Adipocyte (in vitro differentiated cells): ENCODE data around the gene PSG6.
"Not testable (repeated sequence)": the region's sequence is repeated elsewhere in the genome, so short reads cannot be mapped to it uniquely, and the experiment has no call there.

Experiments used
- DNase-seq: peaks from one replicate; pipeline ENCODE4 v3.0.0-alpha.2; 2015; ENCODE audit warnings: low read depth
- H3K27me3 ChIP-seq: replicated peaks from 2 replicates; pipeline ENCODE4 v1.7.0; 2013; ENCODE audit warnings: mild to moderate bottlenecking, low read length, moderate library complexity; ENCODE audit not compliant: control insufficient read depth, insufficient read depth
- H3K36me3 ChIP-seq: 2 replicates; pipeline ENCODE4 v1.7.0; 2013; ENCODE audit warnings: low read length, mild to moderate bottlenecking, moderate library complexity; ENCODE audit not compliant: control insufficient read depth, insufficient read depth, severe bottlenecking
- H3K4me1 ChIP-seq: 2 replicates; pipeline ENCODE4 v1.7.0; 2013; ENCODE audit warnings: mild to moderate bottlenecking, low read length, moderate library complexity; ENCODE audit not compliant: control insufficient read depth, insufficient read depth
- H3K4me3 ChIP-seq: 2 replicates; pipeline ENCODE4 v1.7.0; 2013; ENCODE audit warnings: mild to moderate bottlenecking, low read length, moderate library complexity
- H3K9ac ChIP-seq: 2 replicates; pipeline ENCODE4 v1.7.0; 2013; ENCODE audit warnings: mild to moderate bottlenecking, low read length, moderate library complexity
- H3K9me3 ChIP-seq: 2 replicates; pipeline ENCODE4 v1.7.0; 2013; ENCODE audit warnings: mild to moderate bottlenecking, low read length, moderate library complexity; ENCODE audit not compliant: control insufficient read depth

The PSG6 gene

GRCh38 chr19:42928896-42929295, 11.2 kb upstream of the PSG6 start:
- DNase-seq = no peak
- Histone ChIP-seq H3K4me1 (peaks cover 8% of the 10 kb centered on the region), H3K4me3 (no peak overlapping the region), H3K27me3 (no peaks in the 10 kb centered on the region), H3K9me3 (no peaks in the 10 kb centered on the region), H3K36me3 (no peaks in the 10 kb centered on the region), H3K9ac (no peak overlapping the region)

GRCh38 chr19:42926781-42927180, 9.1 kb upstream of the PSG6 start:
- no peaks in the 10 kb centered on the region for H3K4me1 ChIP-seq
- H3K9ac ChIP-seq = no peak overlapping the region
- DNase-seq = no peak
- H3K36me3 ChIP-seq = no peaks in the 10 kb centered on the region
- no peaks in the 10 kb centered on the region for H3K9me3 ChIP-seq
- no peak overlapping the region for H3K4me3 ChIP-seq
- no peaks in the 10 kb centered on the region for H3K27me3 ChIP-seq

- not testable (repeated sequence) for H3K4me1 ChIP-seq, H3K4me3 ChIP-seq, H3K9ac ChIP-seq, H3K27me3 ChIP-seq, H3K36me3 ChIP-seq, H3K9me3 ChIP-seq
- peak; percentile 79 for DNase-seq
Observed at GRCh38 chr19:42923106-42923505, 5.4 kb upstream of the PSG6 start.

GRCh38 chr19:42920971-42921370, 3.3 kb upstream of the PSG6 start:
- not testable (repeated sequence) for H3K27me3 ChIP-seq, H3K4me1 ChIP-seq, H3K9ac ChIP-seq, H3K36me3 ChIP-seq, H3K9me3 ChIP-seq, H3K4me3 ChIP-seq, DNase-seq

GRCh38 chr19:42919757-42920079, 2.0 kb upstream of the PSG6 start:
- no peaks in the 10 kb centered on the region for H3K27me3 ChIP-seq
- no peaks in the 10 kb centered on the region for H3K36me3 ChIP-seq
- no peaks in the 10 kb centered on the region for H3K4me1 ChIP-seq
- DNase-seq = no peak
- no peak overlapping the region for H3K4me3 ChIP-seq
- H3K9ac ChIP-seq = no peak overlapping the region
- no peaks in the 10 kb centered on the region for H3K9me3 ChIP-seq

GRCh38 chr19:42919070-42919756, 1.5 kb upstream of the PSG6 start:
- H3K9ac ChIP-seq, H3K4me3 ChIP-seq: not testable (repeated sequence)
- DNase-seq = peak; percentile 12

GRCh38 chr19:42918377-42919069, 829 bp upstream of the PSG6 start:
- not testable (repeated sequence) for H3K9me3 ChIP-seq, H3K27me3 ChIP-seq, H3K9ac ChIP-seq, H3K4me3 ChIP-seq, H3K36me3 ChIP-seq, DNase-seq, H3K4me1 ChIP-seq

More at GRCh38 chr19:42919070-42919756, 1.5 kb upstream of the PSG6 start:
- H3K27me3 ChIP-seq, H3K36me3 ChIP-seq, H3K4me1 ChIP-seq, H3K9me3 ChIP-seq: not testable (repeated sequence)

GRCh38 chr19:42916931-42917330, 763 bp downstream of the PSG6 start:
- not testable (repeated sequence) for H3K4me1 ChIP-seq, H3K36me3 ChIP-seq, H3K9ac ChIP-seq, H3K27me3 ChIP-seq, DNase-seq, H3K4me3 ChIP-seq, H3K9me3 ChIP-seq

- H3K27me3 ChIP-seq, H3K36me3 ChIP-seq, H3K4me1 ChIP-seq, H3K4me3 ChIP-seq, DNase-seq, H3K9ac ChIP-seq, H3K9me3 ChIP-seq: not testable (repeated sequence)
Observed at GRCh38 chr19:42913516-42913915, 4.2 kb downstream of the PSG6 start.

GRCh38 chr19:42912941-42913340, 4.8 kb downstream of the PSG6 start:
- H3K9me3 ChIP-seq, H3K4me3 ChIP-seq, H3K36me3 ChIP-seq, H3K4me1 ChIP-seq, H3K9ac ChIP-seq, DNase-seq, H3K27me3 ChIP-seq: not testable (repeated sequence)

- DNase-seq, H3K4me3 ChIP-seq, H3K9me3 ChIP-seq, H3K36me3 ChIP-seq, H3K9ac ChIP-seq, H3K27me3 ChIP-seq, H3K4me1 ChIP-seq: not testable (repeated sequence)
Observed at GRCh38 chr19:42911731-42912130, 6.0 kb downstream of the PSG6 start.

- not testable (repeated sequence) for DNase-seq, H3K36me3 ChIP-seq, H3K4me1 ChIP-seq, H3K9me3 ChIP-seq, H3K27me3 ChIP-seq, H3K4me3 ChIP-seq, H3K9ac ChIP-seq
Observed at GRCh38 chr19:42906162-42906561, 11.5 kb downstream of the PSG6 start.
